Activated naive CD8-positive, alpha-beta T cell treated with anti-CD3 and anti-CD28 coated beads, Interleukin-2, amount 50 U/mL, for 24 hours (primary cell): Measurements from ENCODE around the gene P3H4.
"Not testable (repeated sequence)": the region's sequence is repeated elsewhere in the genome, so short reads cannot be mapped to it uniquely, and the experiment has no call there.

ENCODE experiments used
- ATAC-seq: fragments of 150-1000 bp; cut with Tn5 transposase; one replicate; pipeline ENCODE4 v1.10.0; 2021
- DNase-seq: peaks from one replicate; pipeline ENCODE4 v3.0.0; 2021
- H3K27ac Mint-ChIP-seq: one replicate; pipeline ENCODE4 v1.8.0; 2021; ENCODE audit warnings: mild to moderate bottlenecking, mixed read lengths
- H3K27me3 Mint-ChIP-seq: one replicate; pipeline ENCODE4 v1.8.0; 2021; ENCODE audit warnings: mixed read lengths
- H3K36me3 Mint-ChIP-seq: one replicate; pipeline ENCODE4 v1.8.0; 2021; ENCODE audit warnings: low read depth, mixed read lengths
- H3K4me1 Mint-ChIP-seq: one replicate; pipeline ENCODE4 v1.8.0; 2021; ENCODE audit warnings: mixed read lengths
- H3K4me3 Mint-ChIP-seq: one replicate; pipeline ENCODE4 v1.8.0; 2021; ENCODE audit warnings: mild to moderate bottlenecking, moderate library complexity, mixed read lengths
- H3K9me3 Mint-ChIP-seq: one replicate; pipeline ENCODE4 v1.8.0; 2021; ENCODE audit warnings: mixed read lengths

Gene P3H4, protein sequence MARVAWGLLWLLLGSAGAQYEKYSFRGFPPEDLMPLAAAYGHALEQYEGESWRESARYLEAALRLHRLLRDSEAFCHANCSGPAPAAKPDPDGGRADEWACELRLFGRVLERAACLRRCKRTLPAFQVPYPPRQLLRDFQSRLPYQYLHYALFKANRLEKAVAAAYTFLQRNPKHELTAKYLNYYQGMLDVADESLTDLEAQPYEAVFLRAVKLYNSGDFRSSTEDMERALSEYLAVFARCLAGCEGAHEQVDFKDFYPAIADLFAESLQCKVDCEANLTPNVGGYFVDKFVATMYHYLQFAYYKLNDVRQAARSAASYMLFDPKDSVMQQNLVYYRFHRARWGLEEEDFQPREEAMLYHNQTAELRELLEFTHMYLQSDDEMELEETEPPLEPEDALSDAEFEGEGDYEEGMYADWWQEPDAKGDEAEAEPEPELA

DNA sequence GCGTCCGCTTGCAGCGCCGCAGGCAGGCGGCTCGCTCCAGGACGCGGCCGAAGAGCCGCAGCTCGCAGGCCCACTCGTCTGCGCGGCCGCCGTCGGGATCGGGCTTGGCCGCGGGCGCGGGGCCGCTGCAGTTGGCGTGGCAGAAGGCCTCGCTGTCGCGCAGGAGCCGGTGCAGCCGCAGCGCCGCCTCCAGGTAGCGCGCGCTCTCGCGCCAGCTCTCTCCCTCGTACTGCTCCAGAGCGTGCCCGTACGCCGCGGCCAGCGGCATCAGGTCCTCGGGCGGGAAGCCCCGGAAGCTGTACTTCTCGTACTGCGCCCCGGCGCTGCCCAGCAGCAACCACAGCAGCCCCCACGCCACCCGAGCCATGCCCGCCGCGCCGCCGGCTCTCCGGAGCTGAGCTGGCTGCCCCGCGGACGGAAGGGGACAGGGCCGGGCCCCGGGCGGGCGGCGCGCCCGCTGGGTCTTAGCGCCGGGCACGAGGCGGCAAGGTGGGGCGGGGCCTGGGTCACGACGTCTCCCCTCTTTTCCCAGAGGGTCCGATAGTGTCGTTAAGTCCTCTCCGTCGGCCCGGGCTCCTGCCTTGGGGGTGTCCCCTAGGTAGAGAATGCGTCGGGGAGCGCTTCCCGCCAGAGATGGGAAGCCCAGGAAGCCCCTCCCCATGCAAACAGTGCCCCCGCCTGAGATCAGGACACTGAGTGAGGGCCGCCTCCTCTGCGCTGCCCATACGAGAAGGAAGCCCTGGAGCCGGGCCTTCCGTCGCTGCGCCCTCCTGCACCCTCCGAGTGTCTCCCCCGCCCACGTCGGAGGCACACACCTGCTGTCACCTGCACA, at the start of gene P3H4:
Gene P3H4, minus strand, starts transcription at position 401 of the 832 bp plus-strand sequence. Its CDS starts 34 bp downstream, at position 367.
- DNase-seq: peak; percentile 72
- H3K27ac Mint-ChIP-seq: peak within 1 kb of the TSS; percentile 65
- H3K4me1 Mint-ChIP-seq: peaks cover 17% of the 10 kb centered on the region
- H3K4me3 Mint-ChIP-seq: peak within 1 kb of the TSS; percentile 79
- no peaks in the 10 kb centered on the region for H3K36me3 Mint-ChIP-seq
- H3K27me3 Mint-ChIP-seq: peaks cover 9% of the 10 kb centered on the region
- H3K9me3 Mint-ChIP-seq: no peaks in the 10 kb centered on the region
- peak; percentile 84 for ATAC-seq

DNA sequence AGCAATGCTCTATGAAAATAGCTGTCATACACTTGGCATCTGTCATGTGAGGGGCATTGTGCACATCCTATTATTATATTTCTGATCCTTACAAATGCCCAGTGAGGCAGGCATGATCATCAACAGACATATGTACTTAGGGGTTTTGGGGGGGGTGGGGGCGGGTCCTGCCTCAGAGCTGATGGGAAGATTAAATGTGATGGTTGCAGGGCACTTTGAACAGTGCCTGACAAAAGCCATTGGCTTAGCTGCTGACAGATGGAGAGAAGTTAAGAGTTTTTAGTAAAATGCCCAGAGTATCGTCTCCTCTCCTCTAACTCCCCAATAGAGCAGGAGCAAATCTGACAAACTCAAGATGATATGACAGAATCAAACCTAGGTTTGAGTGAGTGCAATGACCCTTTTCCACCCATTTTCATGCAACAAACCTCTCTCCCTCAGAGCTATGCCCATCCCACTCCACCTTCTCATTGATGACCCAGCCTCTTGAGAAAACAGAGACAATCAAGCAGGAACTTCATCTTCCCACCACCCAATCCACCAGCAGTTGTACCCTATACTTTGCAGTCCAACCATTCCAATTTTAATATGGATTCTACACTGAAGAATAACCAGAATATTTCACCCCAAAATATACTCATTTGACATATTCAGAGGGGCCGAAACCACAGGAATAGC, 48.6 kb upstream of the P3H4 start:
- Mint-ChIP-seq H3K4me3 (no peak overlapping the region), H3K36me3 (peaks cover 4% of the 10 kb centered on the region), H3K4me1 (peaks cover 24% of the 10 kb centered on the region), H3K9me3 (no peaks in the 10 kb centered on the region), H3K27ac (no peak overlapping the region), H3K27me3 (no peaks in the 10 kb centered on the region)
- ATAC-seq (no peak), DNase-seq (no peak)

DNA sequence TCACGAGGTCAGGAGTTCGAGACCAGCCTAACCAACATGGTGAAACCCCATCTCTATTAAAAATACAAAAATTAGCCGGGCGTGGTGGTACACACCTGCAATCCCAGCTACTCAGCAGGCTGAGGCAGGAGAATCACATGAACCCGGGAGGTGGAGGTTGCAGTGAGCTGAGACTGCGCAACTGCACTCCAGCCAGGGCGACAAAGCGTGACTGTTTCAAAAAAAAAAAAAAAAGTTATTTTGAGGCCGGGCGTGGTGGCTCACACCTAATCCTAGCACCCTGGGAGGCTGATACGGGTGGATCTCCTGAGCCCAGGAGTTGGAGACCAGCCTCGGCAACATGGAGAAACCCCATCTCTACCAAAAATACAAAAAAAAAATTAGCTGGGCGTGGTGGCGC, 39.6 kb upstream of the P3H4 start:
- not testable (repeated sequence) for H3K4me3 Mint-ChIP-seq

DNA sequence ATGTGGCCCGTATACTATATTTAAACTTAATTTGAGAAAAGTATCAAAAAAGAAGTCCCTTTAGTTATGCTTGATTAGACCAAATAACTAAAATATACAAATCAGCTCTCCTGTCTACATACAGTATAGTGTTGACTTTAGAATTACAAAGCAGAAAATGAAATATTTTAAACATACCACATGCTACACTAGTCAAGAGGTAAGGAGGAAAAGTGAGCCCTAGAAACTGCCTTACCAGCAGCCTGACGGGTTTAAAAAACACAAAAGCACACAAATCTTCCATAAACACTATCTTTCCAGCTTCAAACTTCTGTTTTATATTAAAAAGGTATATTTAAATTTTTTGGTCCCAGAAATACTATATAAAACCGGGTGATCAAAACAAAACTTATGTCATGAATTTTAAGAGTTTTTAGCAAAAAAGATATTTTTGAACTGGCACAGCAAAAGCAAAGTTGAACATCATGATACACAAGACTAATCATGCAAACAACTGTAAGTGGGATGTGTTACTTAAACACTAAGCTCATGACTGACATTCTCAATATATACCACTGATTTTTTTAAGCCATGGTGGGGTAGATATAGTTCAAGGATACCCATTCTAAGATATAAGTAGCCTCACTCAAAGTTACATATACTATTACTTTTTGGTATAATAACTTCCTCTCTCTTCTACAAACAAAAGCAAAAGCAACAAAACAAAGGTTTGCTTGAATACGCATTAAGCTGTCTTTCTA, 37.7 kb upstream of the P3H4 start:
- no peak for ATAC-seq
- H3K4me3 Mint-ChIP-seq: no peak overlapping the region
- no peaks in the 10 kb centered on the region for H3K27me3 Mint-ChIP-seq
- no peaks in the 10 kb centered on the region for H3K9me3 Mint-ChIP-seq
- no peak for DNase-seq
- peaks cover 24% of the 10 kb centered on the region for H3K36me3 Mint-ChIP-seq
- H3K27ac Mint-ChIP-seq: no peak overlapping the region
- peaks cover 19% of the 10 kb centered on the region for H3K4me1 Mint-ChIP-seq

More for the DNA sequence above, 39.6 kb upstream of the P3H4 start:
- H3K9me3 Mint-ChIP-seq, ATAC-seq, DNase-seq, H3K27ac Mint-ChIP-seq, H3K27me3 Mint-ChIP-seq: not testable (repeated sequence)
- H3K36me3 Mint-ChIP-seq: peaks cover 33% of the 10 kb centered on the region
- peaks cover 22% of the 10 kb centered on the region for H3K4me1 Mint-ChIP-seq

DNA sequence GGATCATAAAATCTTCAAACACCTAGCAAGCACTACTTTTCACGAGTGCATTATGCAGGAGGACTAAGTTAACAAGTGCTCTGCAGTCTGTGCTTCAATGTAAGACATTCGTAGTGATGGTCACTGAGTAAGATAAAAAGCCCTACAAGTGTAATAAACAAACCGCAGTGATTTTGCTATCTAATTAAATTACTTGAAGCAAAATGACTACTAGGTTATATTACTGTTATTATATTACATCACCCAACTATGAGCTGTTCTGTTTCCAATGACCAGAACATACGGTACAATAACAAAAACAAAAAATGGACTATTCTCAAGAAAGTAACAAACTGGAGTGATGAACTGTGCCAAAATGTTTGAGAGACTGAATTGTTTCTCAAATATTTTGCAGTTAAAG, 37.0 kb upstream of the P3H4 start:
- no peak overlapping the region for H3K27ac Mint-ChIP-seq
- ATAC-seq: no peak
- H3K36me3 Mint-ChIP-seq: peaks cover 18% of the 10 kb centered on the region
- H3K27me3 Mint-ChIP-seq: no peaks in the 10 kb centered on the region
- H3K4me3 Mint-ChIP-seq: no peak overlapping the region
- H3K4me1 Mint-ChIP-seq: peaks cover 19% of the 10 kb centered on the region
- no peak for DNase-seq
- H3K9me3 Mint-ChIP-seq: no peaks in the 10 kb centered on the region

DNA sequence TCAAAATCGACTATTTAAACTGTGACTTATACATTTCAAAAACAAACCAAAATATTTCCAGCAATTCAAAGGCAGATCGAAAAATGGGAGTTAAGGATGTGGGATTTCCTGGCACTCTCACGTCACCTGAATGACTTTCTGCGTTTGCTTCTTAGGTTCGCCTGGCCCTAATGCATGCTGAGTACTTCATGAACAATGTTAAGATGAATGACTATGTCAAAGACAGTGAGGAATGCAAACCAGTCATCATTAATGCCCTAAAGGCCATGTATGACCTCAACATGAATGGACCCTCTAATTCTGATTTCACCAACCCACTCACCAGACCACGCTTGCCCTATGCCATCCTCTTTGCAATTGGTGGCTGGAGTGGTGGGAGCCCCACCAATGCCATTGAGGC, 33.2 kb upstream of the P3H4 start:
- ATAC-seq: no peak
- DNase-seq: no peak
- H3K4me3 Mint-ChIP-seq: no peak overlapping the region
- H3K4me1 Mint-ChIP-seq: peaks cover 3% of the 10 kb centered on the region
- H3K27ac Mint-ChIP-seq: no peak overlapping the region
- no peaks in the 10 kb centered on the region for H3K9me3 Mint-ChIP-seq
- peaks cover 2% of the 10 kb centered on the region for H3K36me3 Mint-ChIP-seq
- no peaks in the 10 kb centered on the region for H3K27me3 Mint-ChIP-seq

DNA sequence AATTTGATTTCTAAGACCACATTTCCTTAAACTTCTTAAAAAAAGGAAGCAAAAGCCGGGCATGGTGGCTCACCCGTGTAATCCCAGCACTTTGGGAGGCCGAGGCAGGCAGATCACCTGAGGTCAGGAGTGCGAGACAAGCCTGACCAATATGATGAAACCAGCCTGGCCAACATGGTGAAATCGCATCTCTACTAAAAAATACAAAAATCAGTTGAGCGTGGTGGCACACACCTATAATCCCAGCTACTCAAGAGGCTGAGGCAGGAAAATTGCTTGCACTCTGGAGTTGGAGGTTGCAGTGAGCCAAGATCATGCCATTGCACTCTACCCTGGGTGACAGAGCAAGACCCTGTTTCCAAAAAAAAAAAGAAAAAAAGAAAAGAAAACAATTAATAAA, 29.0 kb upstream of the P3H4 start:
- not testable (repeated sequence) for H3K36me3 Mint-ChIP-seq, ATAC-seq, H3K9me3 Mint-ChIP-seq, H3K4me1 Mint-ChIP-seq, H3K27me3 Mint-ChIP-seq, H3K27ac Mint-ChIP-seq, H3K4me3 Mint-ChIP-seq, DNase-seq

DNA sequence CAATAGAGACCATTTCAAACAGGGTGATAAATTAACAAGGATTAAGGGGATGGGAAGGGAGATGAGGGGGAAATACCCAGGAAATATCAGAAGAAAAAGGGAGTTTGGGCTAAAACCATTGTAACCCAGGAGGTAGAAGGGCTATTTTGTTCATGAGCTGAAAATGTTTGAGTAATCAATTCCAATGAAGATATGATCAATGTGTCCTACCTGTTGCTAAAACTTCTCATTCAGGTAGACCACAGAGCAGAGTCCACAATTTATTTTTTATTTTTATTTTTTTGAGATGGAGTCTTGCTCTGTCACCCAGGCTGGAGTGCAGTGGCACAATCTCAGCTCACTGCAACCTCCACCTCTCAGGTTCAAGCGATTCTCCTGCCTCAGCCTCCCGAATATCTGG, 27.7 kb upstream of the P3H4 start:
- not testable (repeated sequence) for H3K27ac Mint-ChIP-seq, H3K36me3 Mint-ChIP-seq, H3K9me3 Mint-ChIP-seq, ATAC-seq, H3K27me3 Mint-ChIP-seq, DNase-seq, H3K4me3 Mint-ChIP-seq
- peaks cover 13% of the 10 kb centered on the region for H3K4me1 Mint-ChIP-seq

DNA sequence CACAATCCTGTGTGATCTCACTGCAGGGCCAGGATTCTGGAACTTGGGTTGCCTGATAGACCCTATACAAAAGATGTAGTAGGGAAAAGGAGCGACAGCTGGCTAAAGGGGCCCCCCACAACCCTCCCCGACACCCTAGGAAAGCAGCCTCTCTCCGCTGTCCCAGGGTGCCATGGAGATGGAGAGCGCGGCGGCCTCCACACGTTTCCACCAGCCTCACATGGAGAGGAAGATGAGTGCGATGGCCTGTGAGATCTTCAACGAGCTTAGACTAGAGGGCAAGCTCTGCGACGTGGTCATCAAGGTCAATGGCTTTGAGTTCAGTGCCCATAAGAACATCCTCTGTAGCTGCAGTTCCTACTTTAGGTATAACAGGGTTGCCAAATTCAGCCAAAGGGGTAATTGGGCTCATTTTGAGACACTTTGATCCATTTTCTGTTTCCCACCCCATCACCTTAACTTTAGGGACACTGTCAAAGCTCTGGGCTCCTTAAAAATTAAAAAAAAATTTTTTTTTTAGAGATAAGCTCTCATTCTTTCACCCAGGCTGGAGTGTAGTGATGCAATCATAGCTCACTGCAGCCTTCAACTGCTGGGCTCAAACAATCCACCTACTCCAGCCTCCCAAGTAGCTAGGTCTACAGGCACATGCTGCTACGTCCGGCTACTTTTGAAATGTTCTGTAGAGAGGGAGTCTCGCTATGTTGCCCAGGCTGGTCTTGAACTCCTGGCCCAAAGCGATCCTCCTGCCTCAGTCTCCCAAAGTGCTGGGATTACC, 26.2 kb upstream of the P3H4 start, which contains the start of gene KLHL10:
Gene KLHL10, plus strand, starts transcription at position 65 of the 778 bp plus-strand sequence. Its CDS starts 108 bp downstream, at position 173.
- Mint-ChIP-seq H3K9me3 (no peaks in the 10 kb centered on the region), H3K27me3 (peaks cover 3% of the 10 kb centered on the region), H3K4me3 (peak within 1 kb of the TSS; percentile 86), H3K36me3 (peaks cover 5% of the 10 kb centered on the region), H3K27ac (peak within 1 kb of the TSS; percentile 56), H3K4me1 (peaks cover 13% of the 10 kb centered on the region)
- DNase-seq: no peak
- no peak for ATAC-seq

DNA sequence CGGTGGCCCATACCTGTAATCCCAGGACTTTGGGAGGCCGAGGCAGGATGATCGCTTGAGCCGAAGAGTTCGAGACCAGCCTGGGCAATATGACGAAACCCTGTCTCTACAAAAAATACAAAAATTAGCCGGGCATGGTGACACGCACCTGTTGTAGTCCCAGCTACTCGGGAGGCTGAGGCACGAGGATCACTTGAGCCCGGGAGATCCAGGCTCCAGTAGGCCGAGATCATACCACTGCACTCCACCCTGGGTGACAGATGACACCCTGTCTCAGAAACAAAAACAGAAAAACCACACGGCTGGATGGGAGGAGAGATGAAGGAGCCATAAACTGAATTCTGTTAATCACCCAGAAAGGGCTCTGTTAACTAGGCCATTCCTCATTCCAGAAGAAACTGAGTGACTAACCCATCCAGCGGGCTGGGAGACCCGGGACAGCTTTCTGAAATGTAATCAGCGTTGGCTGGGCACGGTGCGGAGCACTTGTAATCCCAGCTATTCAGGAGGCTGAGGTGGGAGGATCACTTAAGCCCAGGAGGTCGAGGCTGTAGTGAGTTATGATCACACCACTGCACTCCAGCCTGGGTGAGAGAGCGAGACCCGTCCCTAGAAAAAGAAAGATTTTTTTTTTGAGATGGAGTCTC, 24.9 kb upstream of the P3H4 start:
- DNase-seq (no peak), ATAC-seq (no peak)
- Mint-ChIP-seq H3K36me3 (peaks cover 7% of the 10 kb centered on the region), H3K27ac (peak overlapping the region; percentile 56), H3K9me3 (no peaks in the 10 kb centered on the region), H3K4me1 (peaks cover 13% of the 10 kb centered on the region), H3K27me3 (peaks cover 3% of the 10 kb centered on the region), H3K4me3 (peak overlapping the region; percentile 86)

DNA sequence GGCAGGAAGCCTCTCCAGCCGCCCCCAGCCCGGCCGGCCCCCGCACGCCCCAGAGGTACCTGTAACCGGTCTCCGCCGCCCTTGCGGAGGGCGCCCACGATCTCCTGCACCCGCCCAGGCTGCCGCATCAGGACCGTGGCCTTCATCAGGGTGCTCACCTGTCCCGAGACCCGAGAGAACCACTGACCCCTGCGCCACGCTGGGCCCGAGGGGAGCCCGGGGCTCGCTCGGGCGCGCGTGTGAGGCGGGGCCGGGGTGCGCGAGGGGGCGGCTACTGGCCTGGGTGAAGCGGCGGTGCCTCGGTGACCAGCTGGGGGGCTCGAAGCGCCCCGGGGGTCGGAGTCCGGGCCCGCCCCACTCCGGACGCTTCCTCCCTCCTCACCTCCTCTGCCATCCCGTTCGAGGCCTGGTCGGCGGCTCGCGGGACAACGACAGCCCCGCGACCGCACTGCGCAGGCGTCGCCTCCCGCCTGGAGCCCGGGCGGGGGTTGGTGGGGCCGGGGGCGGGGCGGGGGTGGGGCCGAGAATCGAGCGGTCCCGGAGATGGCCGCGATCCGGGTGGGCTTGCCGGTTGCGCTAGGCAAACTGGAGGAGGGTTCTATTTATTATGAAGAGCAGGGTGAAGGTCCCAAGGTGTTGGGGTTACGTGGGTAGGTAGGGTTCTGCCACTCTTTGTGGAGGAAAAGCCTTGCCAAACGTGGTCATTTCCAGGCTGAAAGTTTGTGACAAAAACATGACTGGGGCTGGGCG, 24.2 kb upstream of the P3H4 start, which contains the start of gene NT5C3B:
Gene NT5C3B, minus strand, starts transcription at position 433 of the 750 bp plus-strand sequence. Its CDS starts 39 bp downstream, at position 394.
- no peaks in the 10 kb centered on the region for H3K9me3 Mint-ChIP-seq
- H3K4me1 Mint-ChIP-seq: peaks cover 13% of the 10 kb centered on the region
- peak within 1 kb of the TSS; percentile 81 for H3K27ac Mint-ChIP-seq
- peak within 1 kb of the TSS; percentile 86 for H3K4me3 Mint-ChIP-seq
- peaks cover 7% of the 10 kb centered on the region for H3K36me3 Mint-ChIP-seq
- ATAC-seq (peak; percentile 68), DNase-seq (peak; percentile 57)
- peaks cover 3% of the 10 kb centered on the region for H3K27me3 Mint-ChIP-seq

DNA sequence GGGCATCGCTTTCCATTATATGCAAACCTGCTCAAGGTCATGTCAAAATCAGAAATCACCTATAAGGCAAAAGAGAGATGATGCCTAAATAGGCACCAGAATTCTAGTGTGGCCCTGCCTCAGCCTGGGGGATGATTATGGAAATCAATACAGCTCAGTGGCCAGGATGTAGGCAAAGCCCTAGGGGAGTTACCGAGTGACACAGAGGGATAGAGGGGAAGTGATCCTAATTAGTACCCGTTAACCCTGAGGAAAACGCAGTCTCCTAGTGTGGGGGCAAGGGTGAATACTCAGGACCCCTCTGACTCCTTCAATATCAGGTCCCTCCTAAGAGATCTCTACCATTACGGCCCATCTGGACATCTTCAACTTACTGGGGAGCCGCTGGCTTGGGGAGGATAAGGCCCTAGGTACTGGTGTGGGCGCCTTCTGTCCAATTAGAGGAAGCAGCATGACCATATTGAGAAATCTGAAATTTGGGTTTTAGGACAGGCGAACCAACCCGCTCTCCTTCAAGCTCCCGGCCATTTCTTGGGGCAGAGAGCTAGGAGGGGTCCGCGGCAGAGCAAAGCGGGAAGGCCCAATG, 23.6 kb upstream of the P3H4 start:
- ATAC-seq (peak; percentile 35), DNase-seq (no peak)
- Mint-ChIP-seq H3K9me3 (no peaks in the 10 kb centered on the region), H3K36me3 (peaks cover 7% of the 10 kb centered on the region), H3K27me3 (peaks cover 3% of the 10 kb centered on the region), H3K27ac (peak overlapping the region; percentile 81), H3K4me1 (peaks cover 13% of the 10 kb centered on the region), H3K4me3 (peak overlapping the region; percentile 86)
